ENCODE measurements around the gene C19orf73.
"Not testable (repeated sequence)": the region's sequence is repeated elsewhere in the genome, so short reads cannot be mapped to it uniquely, and the experiment has no call there.

The C19orf73 gene

DNA sequence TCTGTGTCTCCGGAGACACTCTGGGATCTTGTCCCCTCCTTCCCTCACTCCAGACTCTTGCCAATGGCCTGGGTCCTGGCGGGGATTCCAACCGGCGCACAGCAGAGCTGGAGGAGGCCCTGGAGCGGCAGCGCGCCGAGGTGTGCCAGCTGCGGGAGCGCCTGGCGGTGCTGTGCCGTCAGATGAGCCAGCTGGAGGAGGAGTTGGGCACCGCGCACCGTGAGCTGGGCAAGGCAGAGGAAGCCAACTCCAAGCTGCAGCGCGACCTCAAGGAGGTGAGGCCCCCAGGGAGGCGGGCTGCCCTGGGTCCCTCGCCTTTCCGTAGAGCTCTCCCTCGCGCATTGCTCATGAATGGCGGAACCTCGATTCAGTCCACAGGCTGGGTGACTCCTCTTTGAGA, 11.4 kb upstream of the C19orf73 start:
- Histone ChIP-seq H3K4me3 (ENCODE audit: low read length) (no peak overlapping the region), H3K27me3 (ENCODE audit: insufficient read depth, low read length) (no peaks in the 10 kb centered on the region), H3K9ac (ENCODE audit: low read depth, low read length) (no peak overlapping the region), H3K4me1 (ENCODE audit: insufficient read depth, low read length) (peaks cover 5% of the 10 kb centered on the region; the same call in 1 of the 2 replicates), H3K27ac (ENCODE audit: low read depth, low read length) (no peak overlapping the region), H3K9me3 (ENCODE audit: insufficient read depth, low read depth, low read length) (no peaks in the 10 kb centered on the region), H3K36me3 (ENCODE audit: insufficient read depth, low read length) (no peaks in the 10 kb centered on the region; the same call in 1 of the 2 replicates)
- WGBS = 94% methylated on average over 24 of the region's 24 CpGs

DNA sequence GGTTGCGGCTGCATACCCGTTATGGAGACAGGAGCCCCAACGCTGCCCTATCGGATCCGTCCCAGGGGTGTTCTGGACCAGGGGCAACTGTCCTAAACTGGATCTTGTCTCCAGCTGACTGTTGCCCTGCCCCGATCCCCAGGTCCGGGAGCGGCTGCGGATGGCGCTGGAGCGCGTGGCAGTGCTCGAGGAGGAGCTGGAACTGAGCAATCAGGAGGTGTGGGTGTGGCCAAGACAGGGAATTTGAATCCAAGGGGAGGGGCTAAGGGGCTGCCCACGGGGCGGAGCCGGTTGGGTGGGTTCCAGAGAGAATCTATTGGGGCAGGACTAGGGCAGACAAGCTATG, 10.3 kb upstream of the C19orf73 start:
- Histone ChIP-seq H3K9ac (ENCODE audit: low read depth, low read length) (no peak overlapping the region), H3K4me3 (ENCODE audit: low read length) (peak overlapping the region; percentile 78), H3K36me3 (ENCODE audit: insufficient read depth, low read length) (no peaks in the 10 kb centered on the region), H3K27me3 (ENCODE audit: insufficient read depth, low read length) (no peaks in the 10 kb centered on the region), H3K9me3 (ENCODE audit: insufficient read depth, low read depth, low read length) (no peaks in the 10 kb centered on the region), H3K4me1 (ENCODE audit: insufficient read depth, low read length) (peaks cover 8% of the 10 kb centered on the region; the same call in 1 of the 2 replicates), H3K27ac (ENCODE audit: low read depth, low read length) (no peak overlapping the region)
- 81% methylated on average over 16 of the region's 16 CpGs for WGBS

GRCh38 chr19:49128545-49129237, 9.7 kb upstream of the C19orf73 start:
- Histone ChIP-seq H3K9me3 (ENCODE audit: insufficient read depth, low read depth, low read length) (no peaks in the 10 kb centered on the region), H3K36me3 (ENCODE audit: insufficient read depth, low read length) (no peaks in the 10 kb centered on the region), H3K27ac (ENCODE audit: low read depth, low read length) (no peak overlapping the region), H3K4me3 (ENCODE audit: low read length) (peak overlapping the region; percentile 78), H3K9ac (ENCODE audit: low read depth, low read length) (no peak overlapping the region), H3K4me1 (ENCODE audit: insufficient read depth, low read length) (peaks cover 8% of the 10 kb centered on the region; the same call in 1 of the 2 replicates), H3K27me3 (ENCODE audit: insufficient read depth, low read length) (no peaks in the 10 kb centered on the region)
- 79% methylated on average over 15 of the region's 15 CpGs for WGBS

DNA sequence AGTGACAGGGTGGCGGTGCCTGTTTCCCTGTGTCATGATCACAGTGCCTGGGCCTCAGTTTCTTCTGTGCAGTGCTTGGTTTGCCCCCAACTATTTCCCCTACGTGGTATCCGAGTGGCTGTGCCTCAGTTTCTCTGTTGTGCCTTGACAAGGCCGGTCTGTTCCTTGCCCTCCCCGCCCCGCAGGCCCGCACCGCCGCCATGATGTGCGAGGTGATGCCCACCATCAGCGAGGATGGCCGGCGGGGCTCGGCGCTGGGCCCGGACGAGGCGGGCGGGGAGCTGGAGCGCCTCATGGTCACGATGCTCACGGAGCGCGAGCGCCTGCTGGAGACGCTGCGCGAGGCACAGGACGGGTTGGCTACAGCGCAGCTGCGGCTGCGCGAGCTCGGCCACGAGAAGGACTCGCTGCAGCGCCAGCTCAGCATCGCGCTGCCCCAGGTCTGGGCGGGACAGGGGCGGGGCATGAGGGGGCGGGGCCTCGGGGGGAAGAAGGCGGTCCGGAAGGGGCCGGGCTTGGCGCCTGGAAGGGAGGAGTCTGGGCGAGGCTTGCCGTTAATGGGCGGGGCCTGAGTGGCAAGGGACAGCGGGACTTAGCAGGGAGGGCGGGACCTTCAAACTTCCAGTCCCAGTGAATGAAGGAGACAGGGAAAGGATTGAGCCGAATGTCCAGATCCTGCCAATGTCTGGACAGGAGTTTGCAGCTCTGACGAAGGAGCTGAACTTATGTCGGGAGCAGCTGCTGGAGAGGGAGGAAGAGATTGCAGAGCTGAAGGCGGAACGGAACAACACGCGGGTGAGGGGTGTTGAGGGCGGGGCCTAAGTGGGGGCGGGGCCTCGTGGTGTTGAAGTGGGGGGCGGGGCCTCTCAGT, 9.0 kb upstream of the C19orf73 start:
- H3K27ac ChIP-seq (ENCODE audit: low read depth, low read length) = peak overlapping the region; percentile 41; the same call in 1 of the 2 replicates
- H3K36me3 ChIP-seq (ENCODE audit: insufficient read depth, low read length) = no peaks in the 10 kb centered on the region
- H3K4me1 ChIP-seq (ENCODE audit: insufficient read depth, low read length) = peaks cover 8% of the 10 kb centered on the region; the same call in 1 of the 2 replicates
- H3K9ac ChIP-seq (ENCODE audit: low read depth, low read length) = peak overlapping the region; percentile 63
- peak overlapping the region; percentile 78 for H3K4me3 ChIP-seq (ENCODE audit: low read length)
- H3K9me3 ChIP-seq (ENCODE audit: insufficient read depth, low read depth, low read length) = no peaks in the 10 kb centered on the region
- no peaks in the 10 kb centered on the region for H3K27me3 ChIP-seq (ENCODE audit: insufficient read depth, low read length)
- 5% methylated on average over 60 of the region's 63 CpGs for WGBS

- not testable (repeated sequence) for H3K9ac ChIP-seq (ENCODE audit: low read depth, low read length); H3K9me3 ChIP-seq (ENCODE audit: insufficient read depth, low read depth, low read length); H3K4me1 ChIP-seq (ENCODE audit: insufficient read depth, low read length); H3K36me3 ChIP-seq (ENCODE audit: insufficient read depth, low read length); H3K27me3 ChIP-seq (ENCODE audit: insufficient read depth, low read length); H3K27ac ChIP-seq (ENCODE audit: low read depth, low read length)
- 94% methylated on average over 12 of the region's 12 CpGs for WGBS
- peak overlapping the region; percentile 50; the same call in 1 of the 2 replicates for H3K4me3 ChIP-seq (ENCODE audit: low read length)
Observed at GRCh38 chr19:49127225-49127624, 8.3 kb upstream of the C19orf73 start.

GRCh38 chr19:49126575-49126974, 7.6 kb upstream of the C19orf73 start:
- peaks cover 3% of the 10 kb centered on the region for H3K27me3 ChIP-seq (ENCODE audit: insufficient read depth, low read length)
- peaks cover 8% of the 10 kb centered on the region; the same call in 1 of the 2 replicates for H3K4me1 ChIP-seq (ENCODE audit: insufficient read depth, low read length)
- no peak overlapping the region for H3K9ac ChIP-seq (ENCODE audit: low read depth, low read length)
- no peak overlapping the region for H3K27ac ChIP-seq (ENCODE audit: low read depth, low read length)
- no peak overlapping the region for H3K4me3 ChIP-seq (ENCODE audit: low read length)
- H3K9me3 ChIP-seq (ENCODE audit: insufficient read depth, low read depth, low read length) = no peaks in the 10 kb centered on the region
- H3K36me3 ChIP-seq (ENCODE audit: insufficient read depth, low read length) = no peaks in the 10 kb centered on the region
- WGBS = 88% methylated on average over 2 of the region's 4 CpGs

DNA sequence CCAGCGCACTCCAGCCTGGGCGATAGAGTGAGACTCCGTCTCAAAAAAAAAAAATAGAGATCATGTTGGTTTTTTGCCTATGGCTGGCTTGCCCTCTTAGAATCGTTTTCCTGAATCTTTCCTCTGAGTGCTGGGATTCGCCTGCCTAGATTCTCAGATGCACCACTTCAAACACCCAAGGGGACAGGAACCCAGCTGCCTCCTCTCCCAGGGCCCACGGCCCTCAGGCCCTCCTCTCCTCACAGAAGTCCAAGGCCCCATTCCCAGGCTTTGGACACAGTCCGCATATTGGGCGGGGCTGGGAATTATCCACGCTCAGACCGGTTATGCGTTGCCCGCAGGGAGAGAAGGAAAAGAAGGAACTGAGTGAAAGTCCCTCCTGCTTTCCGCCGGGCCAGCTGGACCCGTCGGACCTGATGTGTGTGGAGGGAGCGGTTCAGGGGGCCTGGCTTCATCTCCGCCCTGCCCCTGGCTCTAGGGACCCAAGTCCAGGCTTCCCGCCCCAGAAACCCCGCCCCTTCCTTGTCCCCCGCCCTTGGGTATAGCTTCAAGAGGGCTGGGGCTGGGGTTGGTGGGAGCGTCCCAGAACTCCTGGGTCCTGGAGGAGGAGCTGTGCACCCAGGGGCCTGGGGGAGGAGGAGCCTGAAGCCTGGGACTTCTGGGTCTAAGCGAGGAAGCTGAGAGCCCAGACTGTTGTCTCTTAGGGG, 6.2 kb upstream of the C19orf73 start:
- H3K9ac ChIP-seq (ENCODE audit: low read depth, low read length) = no peak overlapping the region
- no peak overlapping the region for H3K27ac ChIP-seq (ENCODE audit: low read depth, low read length)
- H3K4me3 ChIP-seq (ENCODE audit: low read length) = peak overlapping the region; percentile 29
- H3K36me3 ChIP-seq (ENCODE audit: insufficient read depth, low read length) = no peaks in the 10 kb centered on the region
- peaks cover 8% of the 10 kb centered on the region; the same call in 1 of the 2 replicates for H3K4me1 ChIP-seq (ENCODE audit: insufficient read depth, low read length)
- H3K9me3 ChIP-seq (ENCODE audit: insufficient read depth, low read depth, low read length) = no peaks in the 10 kb centered on the region
- H3K27me3 ChIP-seq (ENCODE audit: insufficient read depth, low read length) = peaks cover 14% of the 10 kb centered on the region
- WGBS = 50% methylated on average over 21 of the region's 23 CpGs

DNA sequence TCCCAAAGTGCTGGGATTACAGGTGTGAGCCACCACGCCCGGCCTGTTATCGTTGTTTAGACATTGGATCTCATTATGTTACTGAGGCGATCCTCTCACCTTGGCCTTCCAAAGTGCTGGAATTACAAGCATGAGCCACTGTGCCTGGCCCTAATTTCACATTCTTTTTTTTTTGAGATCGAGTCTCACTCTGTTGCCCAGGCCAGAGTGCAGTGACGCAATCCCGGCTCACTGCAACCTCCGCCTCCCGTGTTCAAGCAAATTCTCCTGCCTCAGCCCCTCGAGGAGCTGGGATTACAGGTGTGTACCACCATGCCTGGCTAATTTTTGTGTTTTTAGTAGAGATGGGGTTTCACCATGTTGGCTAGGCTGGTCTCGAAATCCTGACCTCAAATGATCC, 4.3 kb upstream of the C19orf73 start:
- H3K36me3 ChIP-seq (ENCODE audit: insufficient read depth, low read length); H3K27ac ChIP-seq (ENCODE audit: low read depth, low read length); H3K4me1 ChIP-seq (ENCODE audit: insufficient read depth, low read length); H3K9ac ChIP-seq (ENCODE audit: low read depth, low read length); H3K4me3 ChIP-seq (ENCODE audit: low read length); H3K9me3 ChIP-seq (ENCODE audit: insufficient read depth, low read depth, low read length): not testable (repeated sequence)
- 92% methylated on average over 11 of the region's 11 CpGs for WGBS
- H3K27me3 ChIP-seq (ENCODE audit: insufficient read depth, low read length) = peaks cover 22% of the 10 kb centered on the region

DNA sequence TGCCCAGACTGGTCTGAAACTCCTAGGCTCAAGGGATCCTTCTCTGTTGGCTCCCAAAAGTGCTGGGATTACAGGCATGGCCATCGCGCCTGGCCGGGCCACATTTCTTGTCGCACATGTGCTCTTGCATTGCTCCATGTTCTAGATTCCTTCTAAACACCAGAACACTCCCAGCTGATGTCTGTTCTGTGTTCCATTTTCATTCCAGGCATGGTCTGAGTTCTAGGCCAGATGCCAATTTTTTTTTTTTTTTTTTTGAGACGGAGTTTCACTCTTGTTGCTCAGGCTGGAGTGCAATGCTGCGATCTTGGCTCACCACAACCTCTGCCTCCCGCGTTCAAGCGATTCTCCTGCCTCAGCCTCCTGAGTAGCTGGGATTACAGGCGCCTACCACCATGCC, 2.9 kb upstream of the C19orf73 start:
- H3K36me3 ChIP-seq (ENCODE audit: insufficient read depth, low read length); H3K9me3 ChIP-seq (ENCODE audit: insufficient read depth, low read depth, low read length); H3K4me1 ChIP-seq (ENCODE audit: insufficient read depth, low read length); H3K9ac ChIP-seq (ENCODE audit: low read depth, low read length); H3K27ac ChIP-seq (ENCODE audit: low read depth, low read length); H3K4me3 ChIP-seq (ENCODE audit: low read length): not testable (repeated sequence)
- WGBS = 83% methylated on average over 10 of the region's 10 CpGs
- H3K27me3 ChIP-seq (ENCODE audit: insufficient read depth, low read length) = peaks cover 22% of the 10 kb centered on the region

DNA sequence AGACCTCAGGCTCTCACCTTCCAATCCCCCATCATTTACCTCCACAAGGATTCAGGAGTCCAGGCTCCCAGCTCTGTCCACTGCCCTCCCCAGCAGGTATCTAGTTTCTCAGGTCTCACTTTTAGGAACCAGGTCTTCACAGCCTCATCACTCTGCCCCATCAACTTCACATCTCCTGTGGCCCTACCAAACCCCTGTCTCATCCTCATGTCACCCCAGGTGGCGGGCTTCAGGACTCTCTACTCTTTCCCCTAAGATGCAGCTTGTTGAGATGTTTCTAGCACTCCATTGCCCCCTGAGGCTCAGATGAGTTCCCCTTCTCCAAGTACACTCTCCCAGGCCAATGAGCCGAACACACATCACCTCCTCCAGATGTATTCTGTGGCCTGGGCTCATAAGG, 1.9 kb upstream of the C19orf73 start:
- WGBS = 72% methylated on average over 2 of the region's 2 CpGs
- Histone ChIP-seq H3K9ac (ENCODE audit: low read depth, low read length) (no peak overlapping the region), H3K9me3 (ENCODE audit: insufficient read depth, low read depth, low read length) (no peaks in the 10 kb centered on the region), H3K27me3 (ENCODE audit: insufficient read depth, low read length) (peaks cover 22% of the 10 kb centered on the region), H3K4me1 (ENCODE audit: insufficient read depth, low read length) (peaks cover 4% of the 10 kb centered on the region; the same call in 1 of the 2 replicates), H3K4me3 (ENCODE audit: low read length) (no peak overlapping the region), H3K27ac (ENCODE audit: low read depth, low read length) (no peak overlapping the region), H3K36me3 (ENCODE audit: insufficient read depth, low read length) (no peaks in the 10 kb centered on the region)

GRCh38 chr19:49120325-49120683, 1.4 kb upstream of the C19orf73 start:
- Histone ChIP-seq H3K9ac (ENCODE audit: low read depth, low read length) (no peak overlapping the region), H3K9me3 (ENCODE audit: insufficient read depth, low read depth, low read length) (no peaks in the 10 kb centered on the region), H3K4me3 (ENCODE audit: low read length) (peak overlapping the region; percentile 94), H3K4me1 (ENCODE audit: insufficient read depth, low read length) (peaks cover 4% of the 10 kb centered on the region; the same call in 1 of the 2 replicates), H3K27ac (ENCODE audit: low read depth, low read length) (no peak overlapping the region), H3K36me3 (ENCODE audit: insufficient read depth, low read length) (no peaks in the 10 kb centered on the region), H3K27me3 (ENCODE audit: insufficient read depth, low read length) (peaks cover 24% of the 10 kb centered on the region)
- WGBS = 22% methylated on average over 16 of the region's 16 CpGs

All from HUES64 (cell line).